ENCODE data around the gene C19orf12.

Gene C19orf12

DNA sequence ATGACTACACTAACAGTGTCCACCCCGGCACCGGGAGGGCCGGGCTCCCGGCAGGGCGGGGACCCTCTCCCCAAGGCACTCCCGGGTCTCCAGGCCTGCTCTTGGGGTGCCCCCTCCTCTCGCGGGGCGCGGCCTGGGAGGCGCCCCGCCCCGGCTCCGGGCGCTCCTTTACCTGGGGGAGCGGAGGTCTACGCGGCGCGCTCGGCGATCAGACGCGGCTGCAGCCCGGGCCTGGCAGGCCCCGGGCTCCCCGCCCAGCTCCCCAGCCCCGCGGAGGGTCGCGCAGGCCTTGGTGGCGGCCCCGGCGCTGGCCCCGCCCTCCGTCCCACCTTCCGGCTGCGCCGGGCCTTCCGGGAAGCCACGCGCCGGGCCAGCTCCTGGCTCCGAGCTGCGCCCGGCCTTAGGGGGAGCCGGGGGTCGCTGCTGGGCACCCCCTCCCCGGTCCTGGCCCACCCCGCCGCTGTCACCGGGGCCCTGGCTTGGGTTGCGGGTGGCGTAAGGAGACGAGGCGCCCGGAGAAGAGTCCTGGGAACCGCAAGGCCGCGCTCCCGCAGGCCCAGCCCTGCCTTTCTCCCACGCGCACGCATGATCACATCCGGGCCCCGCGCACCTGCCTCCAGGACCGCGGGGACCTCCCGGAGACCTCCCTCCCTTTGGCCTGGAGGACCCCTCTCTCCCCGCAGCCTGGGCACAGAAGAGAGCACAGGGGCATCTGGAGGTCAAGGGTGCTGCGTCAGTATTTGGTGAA, at the start of gene C19orf12:
Gene C19orf12, minus strand, starts transcription at position 309 of the 748 bp plus-strand sequence. CDS start 6,848 bp downstream, outside the sequence.
- peak in 51 of 58 donors; percentile 30 to 86 (median 62) for DNase-seq

DNA sequence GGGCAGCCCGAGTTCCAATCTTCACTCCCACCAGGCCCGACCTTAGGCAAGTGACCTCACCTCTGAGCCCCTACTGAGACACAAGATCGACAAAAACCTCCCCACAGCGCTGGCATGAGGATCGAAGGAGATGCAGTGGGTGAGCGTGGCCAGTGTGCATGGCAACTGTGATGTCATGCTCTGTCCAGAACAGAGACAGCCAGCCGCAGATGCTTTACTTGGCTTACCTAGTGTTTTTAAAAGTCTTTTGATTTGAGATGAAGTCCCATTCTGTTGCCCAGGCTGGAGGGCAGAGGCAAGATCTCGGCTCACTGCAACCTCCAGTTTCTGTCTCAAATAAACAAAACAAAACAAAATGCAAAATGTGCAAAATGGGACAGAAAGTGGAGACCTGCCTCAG, 49.3 kb upstream of the C19orf12 start:
- DNase-seq, result no peak

DNA sequence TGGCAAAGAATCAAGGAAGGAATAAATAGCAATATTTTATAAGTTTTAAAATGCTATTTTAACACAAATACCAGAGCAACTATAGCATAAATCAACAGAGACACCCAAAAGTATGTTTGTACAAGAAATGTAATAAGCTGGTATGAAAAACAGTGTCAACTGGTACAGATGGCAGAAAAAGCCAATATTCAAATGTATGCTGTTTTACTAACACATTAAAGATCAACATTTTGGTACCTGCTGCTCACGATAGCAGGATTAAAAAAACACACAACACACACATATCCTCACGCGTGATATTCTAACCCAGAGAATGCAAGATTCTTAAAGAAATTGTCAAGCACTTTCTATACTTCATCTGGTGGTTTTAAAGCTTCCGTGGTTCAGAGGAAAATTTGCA, 48.1 kb upstream of the C19orf12 start:
- DNase-seq, result no peak

DNA sequence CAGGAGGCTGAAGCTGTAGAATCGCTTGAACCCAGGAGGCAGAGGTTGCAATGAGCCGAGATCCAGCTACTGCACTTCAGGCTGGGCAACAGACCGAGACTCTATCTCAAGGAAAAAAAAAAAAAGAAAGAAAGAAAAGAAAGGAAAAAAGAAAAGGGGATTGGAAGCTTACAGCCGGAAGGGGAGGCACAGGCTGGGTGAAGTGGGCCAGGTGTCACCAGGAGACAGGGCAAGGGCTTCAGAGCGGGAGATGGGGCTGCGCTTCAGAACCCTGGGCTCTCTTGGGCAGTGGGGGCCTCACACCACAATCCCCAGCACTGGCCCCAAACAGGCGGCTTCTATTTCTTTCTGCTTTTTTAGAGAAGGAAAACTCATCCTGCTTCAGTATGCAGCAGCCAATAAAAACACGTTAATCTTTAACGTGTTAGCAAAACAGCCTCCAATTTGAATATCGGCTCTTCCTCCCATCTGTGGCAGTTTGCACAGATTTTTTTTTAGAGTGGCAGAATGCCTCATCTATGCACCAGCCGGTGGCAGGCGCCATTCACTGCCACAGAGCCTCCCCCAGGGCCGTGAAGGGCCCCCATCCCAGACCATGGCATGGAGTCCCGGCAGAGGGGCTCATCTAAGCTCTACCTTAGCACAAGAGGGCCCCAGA, 46.6 kb upstream of the C19orf12 start:
- DNase-seq, result peak in 5 of 58 donors; percentile 3 to 18 (median 7)

DNA sequence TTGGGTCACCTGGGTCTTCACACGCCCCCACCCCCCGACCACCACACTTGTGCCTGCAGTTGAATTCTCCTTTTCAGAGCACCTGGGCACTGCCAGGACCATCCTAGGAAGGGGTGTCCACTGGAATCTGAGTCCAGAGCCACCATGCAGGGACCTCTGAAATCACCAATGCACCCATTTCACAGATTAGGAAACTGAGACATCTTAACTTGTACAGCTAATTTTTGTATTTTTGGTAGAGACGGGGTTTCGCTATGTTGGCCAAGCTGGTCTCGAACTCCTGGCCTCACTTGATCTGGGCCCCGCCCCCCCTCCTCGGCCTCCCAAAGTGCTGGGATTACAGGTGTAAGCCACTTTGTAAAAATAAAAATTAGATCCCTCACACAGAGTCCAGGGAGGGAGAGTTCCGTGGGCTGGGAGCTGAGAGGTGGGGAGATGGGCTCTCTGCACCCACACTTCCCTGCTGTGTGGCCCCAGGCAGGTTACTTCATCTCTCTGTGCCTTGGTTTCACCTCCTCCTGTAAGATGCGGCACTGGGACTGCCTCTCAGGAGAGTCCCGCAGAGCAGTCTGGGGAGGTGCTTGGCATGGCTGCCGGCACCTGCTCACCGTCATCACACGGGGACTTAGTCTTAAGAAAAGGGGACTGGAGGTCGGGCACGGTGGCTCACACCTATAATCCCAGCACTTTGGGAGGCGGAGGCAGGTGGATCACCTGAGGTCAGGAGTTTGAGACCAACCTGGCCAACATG, 45.9 kb upstream of the C19orf12 start:
- no peak for DNase-seq

DNA sequence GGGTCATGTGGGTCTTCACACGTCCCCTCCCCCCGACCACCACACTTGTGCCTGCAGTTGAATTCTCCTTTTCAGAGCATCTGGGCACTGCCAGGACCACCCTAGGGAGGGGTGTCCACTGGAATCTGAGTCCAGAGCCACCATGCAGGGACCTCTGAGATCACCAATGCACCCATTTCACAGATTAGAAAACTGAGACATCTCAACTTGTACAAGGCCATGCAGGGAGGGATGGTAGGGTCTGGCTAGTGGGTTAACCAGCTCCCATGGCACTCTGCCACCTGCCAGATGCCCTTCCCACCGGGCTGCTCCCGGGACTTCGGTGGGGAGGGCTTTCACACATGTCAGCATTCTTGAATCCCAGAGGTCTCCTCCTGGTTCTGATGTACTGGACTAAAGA, 44.3 kb upstream of the C19orf12 start:
- no peak for DNase-seq

DNA sequence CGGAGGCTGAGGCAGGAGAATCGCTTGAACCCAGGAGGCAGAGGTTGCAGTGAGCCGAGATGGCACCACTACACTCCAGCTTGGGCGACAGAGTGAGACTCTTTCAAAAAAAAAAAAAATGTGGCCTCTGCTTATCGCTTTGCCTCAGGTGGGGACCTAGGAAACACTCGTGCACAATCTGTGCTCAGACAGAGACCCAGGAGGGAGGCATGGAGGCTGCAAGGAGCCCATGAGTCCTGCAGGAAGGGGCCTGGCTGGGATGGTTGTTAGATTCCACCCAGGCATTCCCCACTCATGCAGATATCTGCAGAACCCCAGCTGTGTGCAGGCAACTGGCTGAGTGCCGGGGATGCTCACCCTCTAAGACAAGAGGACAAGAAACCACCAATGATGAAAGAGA, 43.8 kb upstream of the C19orf12 start:
- DNase-seq, result no peak

DNA sequence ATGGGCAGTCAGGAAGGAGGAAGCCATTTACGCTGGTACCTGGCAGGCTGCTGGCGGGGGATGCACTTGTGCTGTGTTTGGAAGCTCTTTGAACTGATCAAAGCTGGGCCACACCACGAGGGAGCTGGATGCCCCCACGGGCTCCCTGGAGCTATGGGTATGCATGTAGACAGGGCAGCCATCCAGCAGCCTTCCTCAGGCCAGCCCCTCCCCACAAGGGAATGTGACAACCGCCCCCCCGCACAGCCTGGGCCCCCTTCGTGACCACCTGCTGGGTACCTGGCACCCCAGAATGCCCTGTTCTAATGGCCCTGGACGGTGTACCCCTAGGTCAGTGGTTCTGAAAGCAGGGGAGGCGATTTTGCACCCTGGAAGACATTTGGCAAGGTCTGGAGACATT, 42.5 kb upstream of the C19orf12 start:
- no peak for DNase-seq

DNA sequence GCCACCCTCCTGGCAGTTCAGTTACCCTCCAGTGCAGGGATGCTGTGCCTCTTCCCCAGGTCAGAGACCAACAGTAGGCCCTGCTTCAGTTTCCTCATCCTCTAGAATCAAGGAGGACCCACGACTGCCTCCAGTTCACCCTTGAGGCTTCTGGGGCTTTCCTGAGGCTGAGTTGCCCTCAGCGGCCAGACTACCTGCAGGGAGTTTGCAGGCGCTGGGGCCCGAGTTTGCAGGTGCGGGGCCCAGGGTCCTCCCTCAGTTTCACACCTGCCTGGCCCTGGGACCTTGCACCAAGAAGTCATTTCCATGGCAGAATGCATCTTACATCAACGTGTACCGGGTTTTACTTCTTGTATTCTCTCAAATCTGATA, 38.9 kb upstream of the C19orf12 start:
- DNase-seq, result no peak

DNA sequence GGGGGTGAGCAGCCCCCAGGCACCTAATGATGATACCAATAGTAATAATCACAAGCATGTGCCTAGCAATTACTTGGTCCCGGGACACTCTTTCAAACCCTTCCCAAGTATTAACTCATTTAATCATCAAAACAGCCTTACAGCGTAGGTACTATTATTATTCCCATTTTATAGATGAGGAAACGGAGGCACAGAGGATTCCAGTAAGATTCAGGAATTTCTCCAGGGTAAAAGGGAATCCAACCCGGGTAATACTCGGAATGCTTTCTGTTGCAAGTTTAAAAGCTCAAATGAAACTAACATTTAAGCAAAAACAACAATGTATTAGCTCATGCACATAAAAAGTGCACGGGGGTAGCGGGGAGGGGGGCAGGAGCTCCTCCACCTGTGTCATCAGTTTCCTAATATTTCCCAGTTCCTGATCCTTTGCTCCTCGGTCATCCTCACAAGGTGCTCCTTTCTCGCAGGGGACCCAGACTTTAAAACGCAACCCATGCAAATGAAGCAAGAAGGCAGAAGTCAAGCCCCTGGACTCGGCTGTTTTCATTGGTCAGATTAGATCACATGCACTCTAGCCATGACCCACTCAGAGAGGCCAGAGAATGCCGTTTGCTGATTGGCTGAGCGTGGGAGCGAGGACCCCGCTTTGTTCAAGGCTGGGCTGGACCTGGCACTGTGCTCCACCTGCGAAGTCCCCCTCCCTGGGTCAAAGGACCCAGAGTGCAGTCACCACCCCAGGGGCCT, 38.3 kb upstream of the C19orf12 start:
- no peak for DNase-seq

DNA sequence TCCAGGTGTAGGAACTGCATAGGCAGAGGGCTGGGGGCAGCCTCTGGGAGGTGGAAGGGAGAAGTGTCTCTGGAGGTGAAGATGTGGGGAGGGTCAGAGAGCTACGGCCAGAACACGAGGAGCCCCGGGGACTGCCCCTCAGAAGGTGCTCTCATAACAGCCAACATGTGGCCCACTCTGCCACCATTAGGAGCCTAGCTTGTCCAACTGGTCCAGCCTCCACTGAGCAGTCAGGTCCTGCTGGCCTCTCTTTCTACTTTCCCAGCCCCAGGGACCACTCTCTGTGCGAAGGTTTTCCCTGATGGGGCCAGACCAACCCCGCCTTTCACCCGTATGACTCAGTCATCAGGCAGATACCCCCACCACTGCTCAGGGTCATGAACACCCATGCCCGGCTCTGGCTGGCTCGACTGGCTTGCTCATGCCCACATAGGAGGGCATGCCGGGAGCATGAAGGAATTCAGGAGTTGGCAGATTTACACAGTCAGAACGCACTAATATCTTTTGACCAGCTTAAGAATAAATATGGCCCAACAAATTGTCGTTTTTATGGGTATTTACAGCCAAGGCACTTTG, 37.5 kb upstream of the C19orf12 start:
- no peak for DNase-seq

DNA sequence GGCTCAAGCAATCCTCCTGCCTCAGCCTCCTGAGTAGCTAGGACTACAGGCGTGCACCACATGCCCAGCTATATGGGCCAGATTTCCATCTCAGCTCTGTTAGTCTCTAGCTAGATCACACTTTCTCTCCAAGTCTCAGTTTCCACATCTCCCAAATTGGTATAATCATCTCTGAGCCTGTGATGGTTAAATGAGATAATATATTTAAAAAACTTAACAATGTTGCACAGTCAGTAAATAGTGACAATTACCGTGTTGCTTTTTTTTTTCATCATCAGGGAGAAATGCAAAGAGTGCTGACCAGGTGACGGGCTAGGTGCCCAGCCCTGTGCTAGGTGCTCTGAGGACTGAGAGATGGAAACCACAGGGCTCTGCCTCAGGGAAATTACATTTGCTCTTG, 36.9 kb upstream of the C19orf12 start:
- DNase-seq, result no peak

DNA sequence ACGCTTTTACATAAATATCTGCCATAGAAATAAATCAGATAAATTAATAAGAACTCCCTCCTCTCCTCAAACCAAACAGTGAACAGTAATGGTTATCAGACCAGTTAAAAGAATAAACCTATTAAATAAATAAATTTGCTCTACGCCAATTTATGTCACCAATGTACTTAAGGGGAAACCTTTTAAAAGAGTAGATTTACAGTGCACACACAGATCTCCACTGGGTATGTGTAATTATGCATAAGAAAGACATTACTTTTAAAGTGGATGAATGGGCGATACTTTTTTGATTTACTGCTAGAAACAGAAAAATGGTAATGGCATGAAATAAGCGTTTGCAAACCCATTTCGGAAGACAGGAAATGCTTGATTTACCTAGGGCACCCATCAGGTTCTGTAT, 34.9 kb upstream of the C19orf12 start:
- DNase-seq, result no peak

DNA sequence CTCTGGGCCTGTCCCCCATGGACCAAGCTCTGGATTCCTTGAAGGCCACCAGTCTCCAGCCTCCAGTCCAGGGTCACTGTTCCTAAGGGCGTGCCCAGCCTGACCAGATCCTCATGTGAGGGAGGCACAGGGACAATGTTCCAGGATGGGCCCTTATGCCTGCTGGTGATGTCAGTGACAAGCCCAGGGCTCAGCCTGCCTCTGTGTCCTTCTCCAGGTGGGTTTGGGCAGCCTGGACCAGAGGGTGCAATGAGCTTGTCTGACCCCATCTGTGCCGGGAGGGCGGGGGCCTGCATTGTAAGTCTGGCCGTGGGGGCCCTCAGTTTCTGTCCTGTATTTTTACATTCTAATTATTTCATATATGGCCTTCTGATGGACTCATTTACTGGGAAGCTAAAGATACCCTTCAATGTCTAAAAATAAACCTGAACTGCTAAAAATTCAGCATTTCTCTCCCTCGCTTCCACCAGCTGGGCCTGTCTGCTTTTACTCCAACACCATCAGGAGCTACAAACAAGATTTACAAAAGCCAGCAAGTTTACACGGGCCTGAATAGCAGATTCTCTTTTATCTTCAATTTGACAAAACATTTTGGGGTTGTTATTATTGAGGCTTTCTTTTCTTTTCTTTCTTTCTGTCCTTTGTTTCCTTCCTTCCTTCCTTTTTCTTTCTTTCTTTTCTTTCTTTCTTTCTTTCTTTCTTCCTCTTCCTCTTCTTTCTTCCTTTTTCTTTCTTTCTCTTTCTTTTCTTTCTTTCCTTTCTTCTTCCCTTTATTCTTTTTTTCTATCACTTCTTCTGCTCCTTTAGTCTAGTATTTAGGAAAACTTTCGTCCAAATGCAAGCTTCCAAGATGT, 34.2 kb upstream of the C19orf12 start:
- DNase-seq, result peak in 3 of 58 donors; percentile 2 to 24 (median 7)

DNA sequence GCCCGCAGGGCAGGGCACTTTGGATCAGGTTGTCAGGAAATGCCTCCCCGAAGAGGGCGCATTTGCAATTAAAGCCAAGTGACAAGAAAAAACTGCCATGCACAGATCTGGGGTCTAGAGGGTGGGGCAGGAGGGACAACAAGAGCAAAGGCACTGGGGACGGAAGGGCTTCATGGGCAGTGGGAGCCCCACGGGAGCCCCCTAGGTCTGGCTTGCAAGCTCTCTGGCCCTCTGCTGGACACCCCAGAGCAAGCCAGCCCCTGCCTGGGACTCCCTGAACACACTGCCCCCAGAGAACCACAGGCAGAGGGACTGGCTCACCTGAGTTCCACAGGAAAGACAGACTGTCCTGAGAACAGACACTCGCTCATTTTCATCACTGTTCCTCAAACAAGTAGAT, 30.2 kb upstream of the C19orf12 start:
- DNase-seq, result no peak

DNA sequence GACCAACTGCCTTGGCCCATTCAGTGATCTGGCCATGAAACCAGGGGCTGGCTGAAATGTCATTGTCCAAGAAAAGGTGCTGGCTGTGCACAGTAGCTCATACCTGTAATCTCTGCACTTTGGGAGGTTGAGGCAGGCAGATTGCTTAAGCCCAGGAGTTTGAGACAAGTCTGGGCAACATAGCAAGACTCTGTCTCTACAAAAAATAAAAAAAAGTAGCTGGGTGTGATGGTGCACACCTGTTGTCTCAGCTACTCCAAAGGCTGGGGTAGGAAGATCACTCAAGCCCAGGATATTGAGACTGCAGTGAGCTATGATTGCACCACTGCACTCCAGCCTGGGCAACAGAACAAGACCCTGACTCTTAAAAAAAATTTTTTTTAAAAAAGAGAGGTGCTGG, 28.6 kb upstream of the C19orf12 start:
- no peak for DNase-seq

DNA sequence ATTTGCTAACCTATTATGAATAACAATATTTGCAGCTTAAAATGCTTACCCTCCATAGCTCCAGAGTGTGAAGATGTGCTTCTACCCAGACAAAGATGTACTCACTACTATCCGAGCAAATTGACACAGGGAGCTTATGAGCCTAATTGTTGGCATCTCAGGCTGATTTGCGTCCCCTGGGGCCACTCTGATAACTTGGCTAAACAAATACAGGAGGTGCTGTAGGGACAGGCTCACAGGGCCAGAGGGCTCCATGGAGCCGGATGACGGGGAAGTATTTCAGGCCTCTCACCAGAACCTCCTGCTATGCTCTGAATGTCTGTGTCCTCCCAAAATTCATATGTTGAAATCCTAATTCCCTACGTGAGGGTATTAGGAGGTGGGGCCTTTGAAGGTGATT, 26.7 kb upstream of the C19orf12 start:
- DNase-seq, result no peak

DNA sequence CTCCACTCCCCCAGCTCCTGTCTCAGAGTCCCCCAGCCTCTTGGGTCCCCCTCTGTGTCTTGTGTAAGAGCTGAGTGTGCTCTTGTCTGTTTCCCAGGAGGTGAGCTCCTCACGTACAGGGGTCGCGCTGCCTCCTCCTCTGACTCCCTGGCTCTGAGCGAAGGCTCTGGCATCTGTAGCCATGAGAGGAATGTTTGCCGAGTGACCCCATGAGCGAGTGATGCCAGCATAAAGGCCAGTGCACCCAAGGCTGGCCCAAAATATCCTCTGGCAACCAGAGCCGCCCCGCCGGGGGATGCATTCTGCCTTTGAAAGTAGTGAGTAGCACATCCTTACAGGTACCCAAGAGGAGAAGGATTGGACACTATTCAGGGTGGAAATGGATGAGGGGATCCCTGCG, 26.2 kb upstream of the C19orf12 start:
- DNase-seq, result no peak

DNA sequence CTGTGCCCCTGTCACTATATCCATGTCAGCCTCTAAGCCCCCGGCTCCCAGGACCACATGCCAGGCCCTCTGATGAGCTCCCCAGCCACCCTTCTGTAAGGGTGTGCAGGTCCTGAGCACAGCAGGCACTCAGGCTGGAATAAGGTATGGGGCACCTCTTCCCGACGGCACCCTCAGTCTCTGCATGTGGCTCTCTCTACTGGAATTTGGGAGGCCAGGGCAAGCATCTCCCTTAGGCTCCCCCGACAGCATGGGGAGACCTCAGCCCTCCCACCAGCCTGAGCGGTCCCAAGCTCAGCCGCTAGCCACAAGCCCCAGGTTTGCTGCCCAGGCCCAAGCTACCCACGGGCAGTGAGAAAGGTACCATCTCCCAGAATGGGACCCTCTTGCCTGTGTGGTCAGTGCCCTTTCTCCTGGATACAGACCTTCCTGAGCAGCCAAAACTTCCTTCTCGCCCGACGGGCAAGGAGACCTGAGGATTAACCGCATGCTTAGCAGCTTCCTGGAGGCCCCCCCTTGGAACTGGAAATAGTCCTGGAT, 22.5 kb upstream of the C19orf12 start:
- DNase-seq, result no peak

DNA sequence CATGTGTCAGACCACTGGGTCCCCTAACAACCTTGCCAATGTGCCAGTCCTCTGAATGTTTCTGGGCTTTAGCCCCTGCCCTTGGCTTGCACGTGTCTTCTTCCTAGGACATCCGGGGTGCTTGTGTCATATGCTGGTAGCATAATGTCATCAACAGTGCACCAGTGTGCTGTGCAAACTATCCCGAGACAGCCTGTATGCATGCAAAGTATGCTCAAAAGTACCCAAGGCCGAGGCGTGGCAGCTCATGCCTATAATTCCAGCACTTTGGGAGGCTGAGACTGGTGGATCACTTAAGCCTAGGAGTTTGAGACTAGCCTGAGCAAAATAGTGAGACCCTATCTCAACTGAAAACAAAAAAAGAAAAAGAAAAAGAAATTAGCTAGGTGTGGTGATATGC, 20.8 kb upstream of the C19orf12 start:
- DNase-seq, result no peak
